Sigmoid colon (tissue), 7 donors: ENCODE results near the gene IER5. TPM values are rescaled to one million over a fixed set of nuclear protein-coding genes. Genes with fewer than 3 reads are reported as not detected.
A peak's percentile ranks its signal among the peaks of the same experiment; 100 is the strongest.

Source experiments
- DNase-seq: peaks from one replicate; pipeline ENCODE4 v3.0.0-alpha.2; 2019
- H3K27ac ChIP-seq, 4 donors: fragments of 200-600 bp; sonication (generic); one replicate each; pipeline ENCODE4 v1.5.1; 2016 to 2019; ENCODE audit warnings: mild to moderate bottlenecking in 1 of 4
- H3K27me3 ChIP-seq, 3 donors: fragments of 200-600 bp; sonication (generic); one replicate each; pipeline ENCODE4 v1.5.1; 2019; ENCODE audit warnings: mild to moderate bottlenecking in 1 of 3
- H3K36me3 ChIP-seq, 4 donors: fragments of 200-600 bp; sonication (generic); one replicate each; pipeline ENCODE4 v1.5.1; 2016 to 2019
- H3K4me1 ChIP-seq, 4 donors: fragments of 200-600 bp; sonication (generic); one replicate each; pipeline ENCODE4 v1.5.1; 2017 to 2019
- H3K4me3 ChIP-seq, 4 donors: fragments of 200-600 bp; sonication (generic); one replicate each; pipeline ENCODE4 v1.5.1; 2017 to 2019; ENCODE audit warnings: mild to moderate bottlenecking in 2 of 4, moderate library complexity in 1 of 4
- H3K9me3 ChIP-seq, 4 donors: fragments of 200-600 bp in 3 of 4; sonication (generic) in 3 of 4; one replicate each; pipeline versions ENCODE4 v1.5.1 to v1.6.1; 2013 to 2019
- EP300 ChIP-seq, 4 donors: sonication (generic); formaldehyde crosslinking; IDR thresholded peaks; one replicate each; pipeline ENCODE4 v1.6.1; 2017; ENCODE audit warnings: antibody characterized with exemption in 4 of 4
- POLR2A ChIP-seq, 2 donors: fragments of 450-650 bp; IDR thresholded peaks; one replicate each; pipeline ENCODE4 v1.6.1; 2016; ENCODE audit warnings: antibody characterized with exemption in 2 of 2, mild to moderate bottlenecking in 2 of 2, moderate library complexity in 2 of 2
- POLR2AphosphoS5 ChIP-seq, 4 donors: sonication (generic); formaldehyde crosslinking; IDR thresholded peaks; one replicate each; pipeline ENCODE4 v1.6.1; 2017; ENCODE audit warnings: antibody characterized with exemption in 4 of 4
- WGBS, 2 donors: extraction: QIAGEN DNeasy Blood & Tissue Kit; methylation state at CpG; one replicate each; pipeline ENCODE4 v1.1.7; 2013; 5-methylcytosine and 5-hydroxymethylcytosine counted together
- intact Hi-C: fragments of 100-400 bp; cut with DNase I; formaldehyde crosslinking; loops from one replicate; pipeline ENCODE4 v1.15.1; 2023
- polyA plus RNA-seq, 3 donors: library from polyadenylated mRNA; stranded (reverse); fragments of 200-250 nt; gene quantifications; one replicate each; pipeline ENCODE4 v1.2.3, GENCODE V29; 2013
- total RNA-seq, 4 donors: library from RNA; depleted of rRNA; stranded (reverse); fragments of >200 nt; gene quantifications; one replicate each; pipeline ENCODE4 v1.1.0, GENCODE V29; 2016
- TF ChIP-seq, protein P1 (sequence below), 4 experiments: fragments of 450-650 bp in 3 of 4; fragments of 200-600 bp in 1 of 4; IDR thresholded peaks; one replicate each; pipeline ENCODE4 v1.5.1; 2016 to 2019; ENCODE audit warnings: antibody characterized with exemption in 4 of 4, mild to moderate bottlenecking in 3 of 4, moderate library complexity in 2 of 4
- donor health status: healthy with polysubstance abuse.
- donor health status: Bipolar disorder and iron deficiency.
- donor health status: healthy.

The IER5 gene
- total and polyA plus RNA-seq, 7 donors = 7.7 to 11.7 (median 9.6) TPM

DNA sequence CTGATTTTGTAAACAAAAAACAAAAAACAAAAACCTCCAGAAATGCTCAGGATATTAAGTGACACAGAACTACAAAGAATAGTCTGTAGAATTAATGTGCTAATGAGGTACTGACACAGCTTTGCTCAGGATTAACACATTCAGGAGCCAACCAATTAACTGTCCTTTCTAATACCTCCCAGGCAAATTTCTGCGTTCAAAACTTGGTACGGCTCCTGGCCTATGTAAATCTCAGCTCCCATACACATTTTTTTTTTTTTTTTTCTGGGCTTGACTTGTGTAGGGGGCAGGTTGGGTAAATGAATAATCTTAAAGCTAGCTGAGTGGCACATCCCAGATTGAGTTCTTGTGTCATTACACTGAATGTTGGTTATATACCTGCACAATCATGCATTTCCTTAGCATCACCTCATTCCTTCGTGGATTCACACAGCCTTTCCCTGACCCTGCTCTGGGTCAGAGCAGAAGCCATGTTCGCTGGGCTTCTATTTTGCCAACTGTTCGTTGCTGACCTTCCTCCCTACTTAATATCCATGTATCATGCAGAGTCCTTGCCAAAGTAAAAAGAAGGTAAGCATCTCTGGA lies 12.6 kb upstream of the IER5 start:
- intact Hi-C loops = no loop called here
- no peaks in the 10 kb centered on the region for H3K27me3 ChIP-seq
- H3K36me3 ChIP-seq = no peaks in the 10 kb centered on the region
- H3K4me1 ChIP-seq = peaks cover 0 to 32% (median 14%) of the 10 kb centered on the region in 4 donors
- H3K9me3 ChIP-seq = no peaks in the 10 kb centered on the region
- DNase-seq = no peak
- no peak overlapping the region for H3K4me3 ChIP-seq
- H3K27ac ChIP-seq = no peak overlapping the region
- TF ChIP-seq POLR2AphosphoS5 (IDR thresholded peaks at IDR 0.05) = no peak
- no peak for TF ChIP-seq EP300 (IDR thresholded peaks at IDR 0.05)
- TF ChIP-seq, protein P1, sequence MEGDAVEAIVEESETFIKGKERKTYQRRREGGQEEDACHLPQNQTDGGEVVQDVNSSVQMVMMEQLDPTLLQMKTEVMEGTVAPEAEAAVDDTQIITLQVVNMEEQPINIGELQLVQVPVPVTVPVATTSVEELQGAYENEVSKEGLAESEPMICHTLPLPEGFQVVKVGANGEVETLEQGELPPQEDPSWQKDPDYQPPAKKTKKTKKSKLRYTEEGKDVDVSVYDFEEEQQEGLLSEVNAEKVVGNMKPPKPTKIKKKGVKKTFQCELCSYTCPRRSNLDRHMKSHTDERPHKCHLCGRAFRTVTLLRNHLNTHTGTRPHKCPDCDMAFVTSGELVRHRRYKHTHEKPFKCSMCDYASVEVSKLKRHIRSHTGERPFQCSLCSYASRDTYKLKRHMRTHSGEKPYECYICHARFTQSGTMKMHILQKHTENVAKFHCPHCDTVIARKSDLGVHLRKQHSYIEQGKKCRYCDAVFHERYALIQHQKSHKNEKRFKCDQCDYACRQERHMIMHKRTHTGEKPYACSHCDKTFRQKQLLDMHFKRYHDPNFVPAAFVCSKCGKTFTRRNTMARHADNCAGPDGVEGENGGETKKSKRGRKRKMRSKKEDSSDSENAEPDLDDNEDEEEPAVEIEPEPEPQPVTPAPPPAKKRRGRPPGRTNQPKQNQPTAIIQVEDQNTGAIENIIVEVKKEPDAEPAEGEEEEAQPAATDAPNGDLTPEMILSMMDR (IDR thresholded peaks at IDR 0.05) = no peak
- TF ChIP-seq POLR2A (IDR thresholded peaks at IDR 0.05) = no peak
- 78 to 83% methylated on average over 5 of the region's 5 CpGs for WGBS, 2 donors

DNA sequence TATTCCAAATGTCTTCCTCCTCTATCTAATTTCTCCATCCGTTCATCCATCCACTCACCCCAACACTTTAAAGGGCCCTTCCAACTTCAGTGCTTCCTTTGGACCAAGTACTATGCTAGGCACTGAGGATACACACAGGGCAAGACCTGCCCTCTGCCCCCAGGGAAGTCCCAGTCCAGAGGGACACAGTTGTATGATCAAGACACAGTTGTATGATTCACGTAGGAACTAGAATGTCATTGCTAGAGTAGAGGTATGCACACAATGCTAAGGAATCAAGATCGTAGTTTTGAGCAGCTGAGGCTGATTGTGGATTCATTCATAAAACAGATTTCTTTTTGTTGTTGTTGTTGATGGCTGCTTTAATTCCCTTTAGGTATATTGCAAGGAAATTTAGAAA lies 11.6 kb upstream of the IER5 start:
- no peak for DNase-seq
- TF ChIP-seq, protein P1 (IDR thresholded peaks at IDR 0.05) = no peak
- TF ChIP-seq POLR2AphosphoS5 (IDR thresholded peaks at IDR 0.05) = no peak
- no peak for TF ChIP-seq EP300 (IDR thresholded peaks at IDR 0.05)
- TF ChIP-seq POLR2A (IDR thresholded peaks at IDR 0.05) = no peak
- peaks cover 0 to 32% (median 14%) of the 10 kb centered on the region in 4 donors for H3K4me1 ChIP-seq
- H3K27ac ChIP-seq = no peak overlapping the region
- intact Hi-C loops = no loop called here
- H3K4me3 ChIP-seq = no peak overlapping the region
- 72 to 86% methylated on average over 3 of the region's 3 CpGs for WGBS, 2 donors
- H3K9me3 ChIP-seq = no peaks in the 10 kb centered on the region
- no peaks in the 10 kb centered on the region for H3K27me3 ChIP-seq
- no peaks in the 10 kb centered on the region for H3K36me3 ChIP-seq

DNA sequence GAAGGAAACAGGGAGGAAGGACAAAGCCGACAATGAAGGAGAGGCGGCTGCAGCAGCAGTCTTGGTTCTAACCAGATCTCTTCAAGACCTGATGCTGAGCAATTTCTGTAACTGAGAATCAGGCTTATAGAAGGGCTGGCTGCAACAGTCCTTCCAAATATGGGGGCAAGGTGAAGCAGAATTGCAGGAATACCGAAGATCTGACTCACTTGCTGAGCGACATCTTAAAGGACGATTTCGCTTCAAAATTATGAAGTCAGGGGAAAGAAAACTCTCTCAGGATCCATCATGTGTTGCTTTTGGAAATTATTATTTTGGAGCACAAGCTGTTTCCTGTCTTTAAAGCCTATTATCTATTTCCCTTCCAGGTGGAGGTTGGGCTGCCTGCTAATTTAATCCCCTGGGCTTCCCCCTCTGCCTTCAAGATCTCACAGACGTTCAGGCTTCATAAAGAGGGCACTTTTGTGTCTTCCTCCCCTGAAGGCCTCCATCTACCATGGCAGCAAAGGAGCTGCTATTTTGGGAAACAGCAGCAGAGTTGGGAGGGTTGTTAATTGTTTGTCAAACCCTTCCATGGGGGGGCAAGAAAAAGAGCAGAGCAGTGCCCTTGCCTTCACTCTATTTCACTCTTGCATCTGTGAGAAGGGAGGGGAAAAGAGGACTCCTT lies 10.8 kb upstream of the IER5 start:
- WGBS, 2 donors = 77 to 88% methylated on average over 7 of the region's 7 CpGs
- Histone ChIP-seq H3K27ac (peak overlapping the region in 2 of 4 donors; percentile 33 to 55), H3K27me3 (no peaks in the 10 kb centered on the region), H3K4me1 (peaks cover 0 to 32% (median 14%) of the 10 kb centered on the region in 4 donors), H3K4me3 (no peak overlapping the region), H3K9me3 (no peaks in the 10 kb centered on the region), H3K36me3 (no peaks in the 10 kb centered on the region)
- DNase-seq = no peak
- TF ChIP-seq POLR2A (IDR thresholded peaks at IDR 0.05) = no peak
- TF ChIP-seq, protein P1 (IDR thresholded peaks at IDR 0.05) = no peak
- no peak for TF ChIP-seq EP300 (IDR thresholded peaks at IDR 0.05)
- no peak for TF ChIP-seq POLR2AphosphoS5 (IDR thresholded peaks at IDR 0.05)
- intact Hi-C loops = no loop called here

DNA sequence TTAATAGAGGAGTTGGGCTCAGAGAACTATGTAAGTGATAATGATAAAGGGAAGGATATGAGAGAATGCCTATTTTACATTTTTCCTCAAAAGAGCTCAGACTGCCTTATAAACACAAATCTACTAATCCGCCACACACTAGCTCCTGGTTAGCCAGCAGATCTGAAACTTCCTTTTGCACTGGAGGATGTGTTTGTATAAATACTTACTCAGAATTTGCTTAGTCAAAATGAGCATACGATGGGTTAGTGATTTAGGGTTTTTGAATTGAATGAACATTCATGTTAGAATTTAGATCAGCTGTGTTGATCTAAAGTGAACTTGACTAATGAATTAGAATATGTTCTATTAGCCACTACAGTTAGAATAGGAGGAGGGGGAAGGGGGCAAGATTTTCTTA lies 9.1 kb upstream of the IER5 start:
- no peak for DNase-seq
- TF ChIP-seq EP300 (IDR thresholded peaks at IDR 0.05) (no peak), POLR2AphosphoS5 (IDR thresholded peaks at IDR 0.05) (no peak), POLR2A (IDR thresholded peaks at IDR 0.05) (no peak)
- TF ChIP-seq, protein P1 (IDR thresholded peaks at IDR 0.05) = no peak
- no peaks in the 10 kb centered on the region for H3K27me3 ChIP-seq
- no peaks in the 10 kb centered on the region for H3K9me3 ChIP-seq
- intact Hi-C loops = no loop called here
- no peak overlapping the region for H3K4me3 ChIP-seq
- H3K27ac ChIP-seq = no peak overlapping the region
- H3K4me1 ChIP-seq = peaks cover 0 to 32% (median 12%) of the 10 kb centered on the region in 4 donors
- 65 to 68% methylated on average over 2 of the region's 2 CpGs for WGBS, 2 donors
- H3K36me3 ChIP-seq = no peaks in the 10 kb centered on the region
